Stomach (tissue), 9 donors: Measurements from ENCODE around the gene ARF4. TPM values are rescaled to one million over a fixed set of nuclear protein-coding genes. Genes with fewer than 3 reads are reported as not detected.
A peak's percentile ranks its signal among the peaks of the same experiment; 100 is the strongest.

Experiments used
- DNase-seq, 2 donors: peaks; one replicate each; pipeline versions ENCODE4 v3.0.0 to v3.0.0-alpha.2; 2013 to 2019
- H3K27ac ChIP-seq, 5 donors: fragments of 200-600 bp in 4 of 5; sonication (generic) in 4 of 5; one replicate each; pipeline ENCODE4 v1.5.1; 2013 to 2019; ENCODE audit warnings: mild to moderate bottlenecking in 1 of 5, moderate library complexity in 1 of 5
- H3K27me3 ChIP-seq, 3 donors: fragments of 200-600 bp; sonication (generic); one replicate each; pipeline ENCODE4 v1.5.1; 2017 to 2019; ENCODE audit warnings: mixed run types in 1 of 3
- H3K36me3 ChIP-seq, 4 donors: fragments of 200-600 bp; sonication (generic); 1 replicate in 3 of 4; 2 replicates in 1 of 4; pipeline ENCODE4 v1.5.1; 2016 to 2019
- H3K4me1 ChIP-seq, 4 donors: fragments of 200-600 bp; sonication (generic); one replicate each; pipeline ENCODE4 v1.5.1; 2016 to 2019
- H3K4me3 ChIP-seq, 4 donors: fragments of 200-600 bp; sonication (generic) in 3 of 4; one replicate each; pipeline ENCODE4 v1.5.1; 2016 to 2019; ENCODE audit warnings: mild to moderate bottlenecking in 1 of 4
- H3K9me3 ChIP-seq, 4 donors: fragments of 200-600 bp; sonication (generic); one replicate each; pipeline ENCODE4 v1.5.1; 2016 to 2019
- CTCF ChIP-seq, 7 experiments: fragments of 450-650 bp in 4 of 7; fragments of 200-600 bp in 3 of 7; sonication (generic) in 3 of 7; IDR thresholded peaks; one replicate each; pipeline ENCODE4 v1.5.1; 2016 to 2019; ENCODE audit warnings: antibody characterized with exemption in 7 of 7, control low read depth in 2 of 7, mild to moderate bottlenecking in 1 of 7
- EP300 ChIP-seq: sonication (generic); formaldehyde crosslinking; IDR thresholded peaks from one replicate; pipeline ENCODE4 v1.6.1; 2017; ENCODE audit warnings: antibody characterized with exemption
- POLR2A ChIP-seq, 4 donors: fragments of 450-650 bp; IDR thresholded peaks; one replicate each; pipeline ENCODE4 v1.6.1; 2016; ENCODE audit warnings: antibody characterized with exemption in 4 of 4, control low read depth in 2 of 4, mild to moderate bottlenecking in 1 of 4, moderate library complexity in 1 of 4
- POLR2AphosphoS5 ChIP-seq, 3 donors: sonication (generic); formaldehyde crosslinking; IDR thresholded peaks; one replicate each; pipeline ENCODE4 v1.6.1; 2016; ENCODE audit warnings: antibody characterized with exemption in 3 of 3
- WGBS, 5 donors: extraction: QIAGEN DNeasy Blood & Tissue Kit in 3 of 5; methylation state at CpG; one replicate each; pipeline versions ENCODE4 v1.1.5 to v1.1.7; 2013 to 2018; 5-methylcytosine and 5-hydroxymethylcytosine counted together
- intact Hi-C: fragments of 100-400 bp; cut with DNase I; formaldehyde crosslinking; loops from one replicate; pipeline ENCODE4 v1.15.1; 2023; ENCODE audit warnings: low total_unique reads
- polyA plus RNA-seq, 3 donors: library from polyadenylated mRNA; stranded (reverse); fragments of 200-250 nt; gene quantifications; one replicate each; pipeline ENCODE4 v1.2.3, GENCODE V29; 2013
- total RNA-seq, 5 donors: library from RNA; depleted of rRNA; stranded (reverse); fragments of >200 nt; gene quantifications; one replicate each; pipeline versions ENCODE4 v1.1.0 to v1.2.3, GENCODE V29; 2014 to 2016
- donor health status: healthy with polysubstance abuse.
- donor health status: Bipolar disorder and iron deficiency.
- donor health status: healthy.

ARF4 gene
- total and polyA plus RNA-seq, 8 donors, result 12.8 to 180 (median 115) TPM

- Histone ChIP-seq H3K27ac (peak overlapping the region in 1 of 5 donors; percentile 6), H3K27me3 (no peaks in the 10 kb centered on the region), H3K9me3 (no peaks in the 10 kb centered on the region), H3K4me3 (no peak overlapping the region), H3K4me1 (peaks cover 40 to 75% (median 61%) of the 10 kb centered on the region in 4 donors), H3K36me3 (peaks cover 0 to 15% (median 6%) of the 10 kb centered on the region in 4 donors)
- 39 to 48% (median 44%) methylated on average over 6 of the region's 6 CpGs for WGBS, 5 donors
- TF ChIP-seq POLR2AphosphoS5 (IDR thresholded peaks at IDR 0.05) (no peak), POLR2A (IDR thresholded peaks at IDR 0.05) (no peak), CTCF (IDR thresholded peaks at IDR 0.05) (no peak), EP300 (no peak)
- intact Hi-C loops, result no loop called here
- no peak for DNase-seq
Observed at GRCh38 chr3:57592306-57592705, 4.8 kb downstream of the ARF4 start.

GRCh38 chr3:57587905-57588304 lies 9.2 kb downstream of the ARF4 start:
- no peak for TF ChIP-seq CTCF (IDR thresholded peaks at IDR 0.05)
- TF ChIP-seq EP300, result no peak
- 45 to 66% (median 48%) methylated on average over 2 of the region's 2 CpGs for WGBS, 5 donors
- H3K9me3 ChIP-seq, result no peaks in the 10 kb centered on the region
- H3K36me3 ChIP-seq, result peaks cover 0 to 28% (median 18%) of the 10 kb centered on the region in 4 donors
- peaks cover 32 to 87% (median 67%) of the 10 kb centered on the region in 4 donors for H3K4me1 ChIP-seq
- H3K4me3 ChIP-seq, result no peak overlapping the region
- no peak for DNase-seq
- H3K27me3 ChIP-seq, result no peaks in the 10 kb centered on the region
- intact Hi-C loops, result no loop called here
- peak overlapping the region in 2 of 5 donors; percentile 15 to 20 for H3K27ac ChIP-seq

- no peak for DNase-seq
- H3K27ac ChIP-seq, result peak overlapping the region in 1 of 5 donors; percentile 25
- intact Hi-C loops, result no loop called here
- H3K4me1 ChIP-seq, result peaks cover 20 to 87% (median 66%) of the 10 kb centered on the region in 4 donors
- no peaks in the 10 kb centered on the region for H3K27me3 ChIP-seq
- H3K9me3 ChIP-seq, result no peaks in the 10 kb centered on the region
- TF ChIP-seq EP300, result no peak
- WGBS, 5 donors, result 37 to 70% (median 52%) methylated on average over 6 of the region's 6 CpGs
- peaks cover 0 to 38% (median 28%) of the 10 kb centered on the region in 4 donors for H3K36me3 ChIP-seq
- H3K4me3 ChIP-seq, result no peak overlapping the region
Observed at GRCh38 chr3:57586778-57587177, 10.4 kb downstream of the ARF4 start.

- Histone ChIP-seq H3K4me3 (no peak overlapping the region), H3K27me3 (no peaks in the 10 kb centered on the region), H3K27ac (peak overlapping the region in 2 of 5 donors; percentile 43 to 44), H3K4me1 (peaks cover 20 to 91% (median 68%) of the 10 kb centered on the region in 4 donors), H3K9me3 (no peaks in the 10 kb centered on the region), H3K36me3 (peaks cover 0 to 53% (median 51%) of the 10 kb centered on the region in 4 donors)
- intact Hi-C loops, result no loop called here
- no peak for DNase-seq
- 39 to 72% (median 56%) methylated on average over 2 of the region's 2 CpGs for WGBS, 5 donors
- TF ChIP-seq CTCF (IDR thresholded peaks at IDR 0.05), result no peak
- no peak for TF ChIP-seq POLR2AphosphoS5 (IDR thresholded peaks at IDR 0.05)
- no peak for TF ChIP-seq EP300
- no peak for TF ChIP-seq POLR2A (IDR thresholded peaks at IDR 0.05)
Observed at GRCh38 chr3:57583544-57583943, 13.6 kb downstream of the ARF4 start.

- H3K27ac ChIP-seq, result peak overlapping the region; percentile 8 to 49 (median 43)
- no peaks in the 10 kb centered on the region for H3K9me3 ChIP-seq
- peaks cover 0 to 62% (median 60%) of the 10 kb centered on the region in 4 donors for H3K36me3 ChIP-seq
- WGBS, 5 donors, result 60 to 75% (median 65%) methylated on average over 6 to 7 of the region's 7 CpGs
- peaks cover 20 to 91% (median 64%) of the 10 kb centered on the region in 4 donors for H3K4me1 ChIP-seq
- no peak overlapping the region for H3K4me3 ChIP-seq
- intact Hi-C loops, result no loop called here
- TF ChIP-seq EP300 (no peak), POLR2AphosphoS5 (IDR thresholded peaks at IDR 0.05) (peak in 1 of 3 donors; percentile 36)
- no peaks in the 10 kb centered on the region for H3K27me3 ChIP-seq
- peak in 1 of 2 donors; percentile 67 for DNase-seq
Observed at GRCh38 chr3:57582474-57583168, 14.5 kb downstream of the ARF4 start.
